ENCODE measurements around the gene CCSER1.
"Not testable (repeated sequence)": the region's sequence is repeated elsewhere in the genome, so short reads cannot be mapped to it uniquely, and the experiment has no call there.

DNA sequence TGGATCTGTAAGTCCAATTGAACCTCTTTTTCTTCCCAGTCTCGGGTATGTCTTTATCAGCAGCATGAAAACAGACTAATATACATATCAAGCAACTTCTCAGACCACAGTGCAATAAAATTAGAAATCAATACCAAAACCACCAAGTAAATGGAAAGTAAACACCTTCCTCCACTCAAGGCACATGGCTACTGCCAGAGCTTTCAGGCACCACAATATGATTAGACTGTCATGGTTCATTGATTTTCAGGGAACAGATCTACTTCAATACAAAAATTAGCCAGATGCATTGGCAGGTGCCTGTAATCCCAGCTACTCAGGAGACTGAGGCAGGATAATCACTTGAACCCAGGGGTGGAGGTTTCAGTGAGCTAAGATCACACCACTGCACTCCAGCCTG is 776.2 kb downstream of the CCSER1 start:
- not testable (repeated sequence) for TF ChIP-seq POLR2AphosphoS5 (IDR thresholded peaks at IDR 0.05; ENCODE audit: borderline replicate concordance, low read depth, low read length); FOXP2 (optimal IDR thresholded peaks at IDR 0.05; ENCODE audit: control extremely low read depth, extremely low read length, insufficient read depth); EZH2 (IDR thresholded peaks at IDR 0.05)

Data from SK-N-MC (cell line).